Activated CD4-positive, alpha-beta T cell treated with anti-CD3 and anti-CD28 coated beads, Interleukin-2, amount 10 ng/mL, durations not matched to agents 7 days and 5 days (primary cell): ENCODE measurements around the gene OS9. TPM values are rescaled to one million over a fixed set of nuclear protein-coding genes. Genes with fewer than 3 reads are reported as not detected.

Experiments
- microRNA-seq: library from miRNA; unstranded; fragments of <30 nt; microRNA quantifications from one replicate; pipeline ENCODE4 v1.2.0, GENCODE V29; 2021; ENCODE audit warnings: borderline microRNAs expressed, borderline replicate concordance
- total RNA-seq, 2 experiments: library from RNA; stranded (reverse); gene quantifications; one replicate each; pipeline ENCODE4 v1.2.3, GENCODE V29; 2021

The OS9 gene
- total RNA-seq, 2 experiments from 2014 or later = 138 to 142 TPM

Small RNAs within 50 kb of the gene (microRNA-seq; reads per million reads assigned to microRNA genes)
- gene MIR6759 = not detected

Other genes starting within 250 kb of the OS9 start
- not detected for gene INHBE, start 238.8 kb upstream of the OS9 start, total RNA-seq
- gene GLI1, start 234.3 kb upstream of the OS9 start, total RNA-seq = under 1 TPM; 0.52 to 0.94 TPM
- gene ARHGAP9, start 214.3 kb upstream of the OS9 start, total RNA-seq = 100 to 1,000 TPM; 218 to 259 TPM
- gene MARS1, start 206.1 kb upstream of the OS9 start, total RNA-seq = 100 to 1,000 TPM; 214 to 247 TPM
- 10 to 100 TPM; 10.5 to 11.4 TPM for gene DDIT3, start 173.6 kb upstream of the OS9 start, total RNA-seq
- 10 to 100 TPM; 66.0 to 80.1 TPM for gene MBD6, start 171.3 kb upstream of the OS9 start, total RNA-seq
- gene DCTN2, start 146.9 kb upstream of the OS9 start, total RNA-seq = 10 to 100 TPM; 79.3 to 80.5 TPM
- gene KIF5A, start 144.1 kb upstream of the OS9 start, total RNA-seq = under 1 TPM; 0.64 to 0.89 TPM
- 10 to 100 TPM; 17.9 to 20.4 TPM for gene PIP4K2C, start 102.9 kb upstream of the OS9 start, total RNA-seq
- 10 to 100 TPM; 15.5 to 16.5 TPM for gene DTX3, start 89.3 kb upstream of the OS9 start, total RNA-seq
- gene ARHGEF25, start 82.7 kb upstream of the OS9 start, total RNA-seq = under 1 TPM; 0.25 to 0.42 TPM
- gene B4GALNT1, start 60.9 kb upstream of the OS9 start, total RNA-seq = under 1 TPM; 0.62 to 0.77 TPM
- gene AGAP2, start 44.6 kb downstream of the OS9 start, total RNA-seq = 10 to 100 TPM; 72.6 to 73.3 TPM
- 10 to 100 TPM; 18.6 to 22.3 TPM for gene TSPAN31, start 50.9 kb downstream of the OS9 start, total RNA-seq
- gene CDK4, start 58.2 kb downstream of the OS9 start, total RNA-seq = 100 to 1,000 TPM in 1 of 2 experiments, 10 to 100 TPM in 1; 84.4 to 104 TPM
- gene MARCHF9, start 61.0 kb downstream of the OS9 start, total RNA-seq = 10 to 100 TPM; 23.7 to 27.2 TPM
- gene CYP27B1, start 72.9 kb downstream of the OS9 start, total RNA-seq = 1 to 10 TPM; 1.9 to 2.3 TPM
- gene METTL1, start 78.0 kb downstream of the OS9 start, total RNA-seq = 10 to 100 TPM; 13.4 to 17.2 TPM
- 1 to 10 TPM; 2.8 to 3.0 TPM for gene EEF1AKMT3, start 78.5 kb downstream of the OS9 start, total RNA-seq
- gene TSFM, start 88.7 kb downstream of the OS9 start, total RNA-seq = 10 to 100 TPM; 23.6 to 29.7 TPM
- 1 to 10 TPM; 3.5 to 3.6 TPM for gene AVIL, start 124.6 kb downstream of the OS9 start, total RNA-seq
- gene CTDSP2, start 152.6 kb downstream of the OS9 start, total RNA-seq = 100 to 1,000 TPM; 144 to 156 TPM
- 10 to 100 TPM; 15.9 to 19.1 TPM for gene ATP23, start 247.4 kb downstream of the OS9 start, total RNA-seq